ENCODE measurements around the gene TEX54. TPM values are rescaled to one million over a fixed set of nuclear protein-coding genes. Genes with fewer than 3 reads are reported as not detected.
A peak's percentile ranks its signal among the peaks of the same experiment; 100 is the strongest.

Gene TEX54
- total RNA-seq, 1 donor from 2014 or later, result not detected

- Mint-ChIP-seq H3K4me3 (ENCODE audit: low read depth) (peak overlapping the region; percentile 90), H3K36me3 (ENCODE audit: low read depth) (peaks cover 51% of the 10 kb centered on the region), H3K9me3 (no peaks in the 10 kb centered on the region), H3K4me1 (ENCODE audit: low read depth) (peaks cover 45% of the 10 kb centered on the region), H3K27ac (peak overlapping the region; percentile 69), H3K27me3 (ENCODE audit: low read depth) (no peaks in the 10 kb centered on the region)
- intact Hi-C loops (cut with micrococcal nuclease), result no loop called here
- DNase-seq (ENCODE audit: low spot score), result no peak
Measured at GRCh38 chr11:62788991-62789390, 43.6 kb downstream of the TEX54 start.

DNA sequence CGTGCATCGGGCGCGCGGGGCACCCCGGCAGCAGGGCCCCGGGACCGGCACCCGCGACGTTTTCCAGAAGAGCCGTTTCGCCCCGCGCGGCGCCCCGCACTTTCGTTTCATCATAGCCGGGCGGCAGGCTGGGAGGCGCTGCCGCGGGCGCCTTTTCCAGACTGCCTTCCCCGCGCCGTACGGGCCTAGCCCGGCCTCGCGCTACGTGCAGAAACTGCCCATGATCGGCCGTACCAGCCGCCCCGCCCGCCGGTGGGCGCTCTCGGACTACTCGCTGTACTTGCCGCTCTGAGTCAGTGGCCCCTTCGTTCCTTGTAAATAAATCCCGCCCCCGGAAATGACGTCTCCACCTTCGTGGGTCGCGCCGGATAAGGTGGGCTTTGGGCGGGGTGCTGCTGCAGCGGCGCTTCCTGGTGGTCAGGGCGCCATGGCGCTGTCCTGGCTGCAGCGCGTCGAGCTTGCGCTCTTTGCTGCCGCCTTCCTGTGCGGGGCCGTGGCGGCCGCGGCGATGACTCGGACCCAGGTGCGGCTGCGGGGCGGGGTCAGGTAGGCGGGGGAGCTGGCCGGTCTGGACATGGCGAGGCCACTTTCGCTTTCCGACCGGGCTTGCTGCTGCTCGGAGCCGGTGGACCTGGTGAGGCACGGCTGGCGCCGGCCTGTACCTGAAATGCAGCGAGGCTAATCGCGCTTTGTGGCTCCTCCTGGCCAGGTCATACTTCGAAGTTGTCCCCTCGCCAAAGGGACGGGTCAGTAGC, 45.5 kb downstream of the TEX54 start, which contains the start of gene TMEM179B:
Gene TMEM179B (plus strand): TSS at position 398 of the 755 bp plus-strand sequence. CDS start 30 bp downstream, at position 428.
- peaks cover 39% of the 10 kb centered on the region for H3K4me1 Mint-ChIP-seq (ENCODE audit: low read depth)
- peak within 1 kb of the TSS; percentile 91 for H3K27ac Mint-ChIP-seq
- peaks cover 51% of the 10 kb centered on the region for H3K36me3 Mint-ChIP-seq (ENCODE audit: low read depth)

DNA sequence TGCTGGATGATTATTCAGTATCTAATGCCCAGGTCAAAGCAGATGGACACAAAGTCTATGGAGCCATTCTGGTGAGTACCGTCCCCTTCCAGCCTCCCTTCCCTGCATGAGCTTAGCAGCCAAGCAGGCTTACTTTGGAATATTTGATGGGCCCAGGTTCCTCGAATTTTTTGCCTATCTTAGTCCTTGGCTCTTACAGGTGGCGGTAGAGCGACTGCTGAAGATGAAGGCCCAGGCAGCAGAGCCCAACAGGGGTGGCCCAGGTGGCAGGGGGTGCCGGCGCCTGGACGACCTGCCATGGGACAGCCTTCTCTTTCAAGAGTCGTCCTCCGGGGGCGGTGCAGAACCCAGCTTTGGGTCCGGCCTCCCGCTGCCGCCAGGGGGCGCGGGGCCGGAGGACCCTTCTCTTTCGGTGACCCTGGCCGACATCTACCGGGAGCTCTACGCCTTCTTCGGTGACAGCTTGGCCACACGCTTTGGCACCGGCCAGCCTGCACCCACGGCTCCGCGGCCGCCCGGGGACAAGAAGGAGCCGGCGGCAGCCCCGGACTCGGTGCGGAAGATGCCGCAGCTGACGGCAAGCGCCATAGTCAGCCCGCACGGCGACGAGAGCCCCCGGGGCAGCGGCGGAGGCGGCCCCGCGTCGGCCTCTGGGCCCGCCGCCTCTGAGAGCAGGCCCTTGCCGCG, 46.2 kb downstream of the TEX54 start:
- intact Hi-C loops (cut with micrococcal nuclease), result loop anchor here (1.0 to 2.0 kb wide), 8 partner anchors 15 to 94 kb away; partner anchors contain the start of genes HNRNPUL2, NXF1, SLC3A2 and STX5
- H3K4me1 Mint-ChIP-seq (ENCODE audit: low read depth), result peaks cover 36% of the 10 kb centered on the region
- H3K27me3 Mint-ChIP-seq (ENCODE audit: low read depth), result no peaks in the 10 kb centered on the region
- peaks cover 46% of the 10 kb centered on the region for H3K36me3 Mint-ChIP-seq (ENCODE audit: low read depth)
- H3K4me3 Mint-ChIP-seq (ENCODE audit: low read depth), result peak overlapping the region; percentile 79
- DNase-seq (ENCODE audit: low spot score), result peak; percentile 81
- H3K9me3 Mint-ChIP-seq, result no peaks in the 10 kb centered on the region
- peak overlapping the region; percentile 69 for H3K27ac Mint-ChIP-seq

More for the DNA sequence above, 45.5 kb downstream of the TEX54 start, which contains the start of gene TMEM179B:
- Mint-ChIP-seq H3K4me3 (ENCODE audit: low read depth) (peak within 1 kb of the TSS; percentile 90), H3K9me3 (no peaks in the 10 kb centered on the region), H3K27me3 (ENCODE audit: low read depth) (no peaks in the 10 kb centered on the region)
- intact Hi-C loops (cut with micrococcal nuclease), result loop anchor here (1.0 to 2.0 kb wide), 7 partner anchors 16 to 93 kb away; partner anchors contain the start of genes HNRNPUL2, NXF1, SLC3A2 and STX5
- DNase-seq (ENCODE audit: low spot score), result peak; percentile 95

GRCh38 chr11:62782753-62783152, 49.9 kb downstream of the TEX54 start:
- no peak overlapping the region for H3K4me3 Mint-ChIP-seq (ENCODE audit: low read depth)
- DNase-seq (ENCODE audit: low spot score), result no peak
- no peaks in the 10 kb centered on the region for H3K27me3 Mint-ChIP-seq (ENCODE audit: low read depth)
- no peaks in the 10 kb centered on the region for H3K9me3 Mint-ChIP-seq
- H3K4me1 Mint-ChIP-seq (ENCODE audit: low read depth), result peaks cover 13% of the 10 kb centered on the region
- H3K36me3 Mint-ChIP-seq (ENCODE audit: low read depth), result peaks cover 20% of the 10 kb centered on the region
- no peak overlapping the region for H3K27ac Mint-ChIP-seq
- intact Hi-C loops (cut with micrococcal nuclease), result no loop called here

Other genes with a start within 250 kb of the TEX54 start
- gene TUT1, start 241.3 kb downstream of the TEX54 start, total RNA-seq, result 29.9 and 41.7 TPM in 2 replicates
- 201 and 215 TPM in 2 replicates for gene MTA2, start 231.0 kb downstream of the TEX54 start, total RNA-seq
- gene EML3, start 220.1 kb downstream of the TEX54 start, total RNA-seq, result 144 and 146 TPM in 2 replicates
- 1.4 and 2.8 TPM in 2 replicates for gene ROM1, start 219.6 kb downstream of the TEX54 start, total RNA-seq
- 70.0 and 81.4 TPM in 2 replicates for gene B3GAT3, start 210.9 kb downstream of the TEX54 start, total RNA-seq
- 274 and 279 TPM in 2 replicates for gene GANAB, start 186.2 kb downstream of the TEX54 start, total RNA-seq
- 35.2 and 35.7 TPM in 2 replicates for gene INTS5, start 179.5 kb downstream of the TEX54 start, total RNA-seq
- gene C11orf98, start 167.6 kb downstream of the TEX54 start, total RNA-seq, result 118 and 130 TPM in 2 replicates
- 45.4 and 47.2 TPM in 2 replicates for gene CSKMT, start 167.5 kb downstream of the TEX54 start, total RNA-seq
- 8.0 and 9.5 TPM in 2 replicates for gene UQCC3, start 161.2 kb downstream of the TEX54 start, total RNA-seq
- 21.4 and 21.7 TPM in 2 replicates for gene LBHD1, start 160.6 kb downstream of the TEX54 start, total RNA-seq
- 119 and 127 TPM in 2 replicates for gene UBXN1, start 153.8 kb downstream of the TEX54 start, total RNA-seq
- gene LRRN4CL, start 143.3 kb downstream of the TEX54 start, total RNA-seq, result 0.18 and 0.23 TPM in 2 replicates
- 28.7 and 32.8 TPM in 2 replicates for gene BSCL2, start 125.4 kb downstream of the TEX54 start, total RNA-seq
- gene GNG3, start 125.2 kb downstream of the TEX54 start, total RNA-seq, result not detected in 2 replicates
- 62.6 and 63.5 TPM in 2 replicates for gene HNRNPUL2, start 105.4 kb downstream of the TEX54 start, total RNA-seq
- 35.4 and 39.4 TPM in 2 replicates for gene TTC9C, start 104.4 kb downstream of the TEX54 start, total RNA-seq
- gene ZBTB3, start 78.7 kb downstream of the TEX54 start, total RNA-seq, result 7.3 and 9.3 TPM in 2 replicates
- 122 and 128 TPM in 2 replicates for gene POLR2G, start 71.3 kb downstream of the TEX54 start, total RNA-seq
- 17.6 and 21.0 TPM in 2 replicates for gene TAF6L, start 61.4 kb downstream of the TEX54 start, total RNA-seq
- gene TMEM179B, start 45.4 kb downstream of the TEX54 start, total RNA-seq, result 34.6 and 35.9 TPM in 2 replicates
- 13.4 and 14.0 TPM in 2 replicates for gene TMEM223, start 40.8 kb downstream of the TEX54 start, total RNA-seq
- 134 and 139 TPM in 2 replicates for gene NXF1, start 27.4 kb downstream of the TEX54 start, total RNA-seq
- gene STX5, start 790 bp downstream of the TEX54 start, total RNA-seq, result 37.4 and 41.9 TPM in 2 replicates
- gene WDR74, start 6.7 kb upstream of the TEX54 start, total RNA-seq, result 109 and 112 TPM in 2 replicates
- 245 and 286 TPM in 2 replicates for gene SLC3A2, start 48.1 kb upstream of the TEX54 start, total RNA-seq
- gene CHRM1, start 88.5 kb upstream of the TEX54 start, total RNA-seq, result not detected in 2 replicates
- not detected in 2 replicates for gene SLC22A6, start 152.1 kb upstream of the TEX54 start, total RNA-seq
- not detected in 2 replicates for gene SLC22A8, start 183.0 kb upstream of the TEX54 start, total RNA-seq

Measured in activated T-helper 2 cell treated with anti-CD3 and anti-CD28 coated beads, Interferon-gamma antibody, Interleukin-2, Interleukin-4, amounts not matched to agents 10 μg/mL and 5 μg/mL and 100 μg/mL, durations not matched to agents 14 hours and 24 hours and 36 hours (primary cell).